ENCODE measurements around the gene SERPINC1.

The SERPINC1 gene

GRCh38 chr1:173934440-173934839, 17.3 kb upstream of the SERPINC1 start:
- TF ChIP-seq POLR2AphosphoS5 (IDR thresholded peaks at IDR 0.05; ENCODE audit: low read depth, low read length) (no peak), SIN3A (IDR thresholded peaks at IDR 0.05; ENCODE audit: borderline replicate concordance, insufficient read depth, low read length) (no peak), FOXP2 (optimal IDR thresholded peaks at IDR 0.05; ENCODE audit: borderline replicate concordance, extremely low read depth, extremely low read length, insufficient read depth) (no peak), TAF1 (IDR thresholded peaks at IDR 0.05; ENCODE audit: borderline replicate concordance, insufficient read depth, low read length) (no peak)
- TF ChIP-seq, protein P1, sequence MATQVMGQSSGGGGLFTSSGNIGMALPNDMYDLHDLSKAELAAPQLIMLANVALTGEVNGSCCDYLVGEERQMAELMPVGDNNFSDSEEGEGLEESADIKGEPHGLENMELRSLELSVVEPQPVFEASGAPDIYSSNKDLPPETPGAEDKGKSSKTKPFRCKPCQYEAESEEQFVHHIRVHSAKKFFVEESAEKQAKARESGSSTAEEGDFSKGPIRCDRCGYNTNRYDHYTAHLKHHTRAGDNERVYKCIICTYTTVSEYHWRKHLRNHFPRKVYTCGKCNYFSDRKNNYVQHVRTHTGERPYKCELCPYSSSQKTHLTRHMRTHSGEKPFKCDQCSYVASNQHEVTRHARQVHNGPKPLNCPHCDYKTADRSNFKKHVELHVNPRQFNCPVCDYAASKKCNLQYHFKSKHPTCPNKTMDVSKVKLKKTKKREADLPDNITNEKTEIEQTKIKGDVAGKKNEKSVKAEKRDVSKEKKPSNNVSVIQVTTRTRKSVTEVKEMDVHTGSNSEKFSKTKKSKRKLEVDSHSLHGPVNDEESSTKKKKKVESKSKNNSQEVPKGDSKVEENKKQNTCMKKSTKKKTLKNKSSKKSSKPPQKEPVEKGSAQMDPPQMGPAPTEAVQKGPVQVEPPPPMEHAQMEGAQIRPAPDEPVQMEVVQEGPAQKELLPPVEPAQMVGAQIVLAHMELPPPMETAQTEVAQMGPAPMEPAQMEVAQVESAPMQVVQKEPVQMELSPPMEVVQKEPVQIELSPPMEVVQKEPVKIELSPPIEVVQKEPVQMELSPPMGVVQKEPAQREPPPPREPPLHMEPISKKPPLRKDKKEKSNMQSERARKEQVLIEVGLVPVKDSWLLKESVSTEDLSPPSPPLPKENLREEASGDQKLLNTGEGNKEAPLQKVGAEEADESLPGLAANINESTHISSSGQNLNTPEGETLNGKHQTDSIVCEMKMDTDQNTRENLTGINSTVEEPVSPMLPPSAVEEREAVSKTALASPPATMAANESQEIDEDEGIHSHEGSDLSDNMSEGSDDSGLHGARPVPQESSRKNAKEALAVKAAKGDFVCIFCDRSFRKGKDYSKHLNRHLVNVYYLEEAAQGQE (IDR thresholded peaks at IDR 0.05; ENCODE audit: insufficient read depth in 1 of 2, low read depth in 2 of 2, low read length in 2 of 2) = no peak

- TF ChIP-seq TAF1 (IDR thresholded peaks at IDR 0.05; ENCODE audit: borderline replicate concordance, insufficient read depth, low read length) = no peak
These were observed 8.4 kb upstream of the SERPINC1 start for GRCh38 chr1:173925306-173926242.

DNA sequence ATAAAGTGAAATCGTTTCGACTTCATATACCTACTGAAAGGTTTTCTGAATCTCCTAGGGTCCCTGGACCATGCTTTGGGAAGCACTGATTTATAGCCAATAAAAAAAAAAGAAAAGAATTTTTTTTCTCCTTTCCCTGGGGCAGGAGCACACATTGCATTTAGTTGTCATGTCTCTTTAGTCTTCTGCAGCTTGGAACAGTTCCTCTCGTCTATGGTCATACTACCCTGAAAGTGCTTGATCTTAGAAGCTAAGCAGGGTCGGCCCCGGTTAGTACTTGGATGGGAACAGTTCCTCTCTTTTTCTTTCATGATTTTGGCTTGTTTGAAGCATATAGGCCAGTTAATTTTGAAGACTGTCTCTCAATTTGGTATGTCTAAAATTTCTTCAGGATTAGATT, 3.7 kb upstream of the SERPINC1 start:
- TF ChIP-seq SIN3A (IDR thresholded peaks at IDR 0.05; ENCODE audit: borderline replicate concordance, insufficient read depth, low read length) = no peak
- TF ChIP-seq FOXP2 (optimal IDR thresholded peaks at IDR 0.05; ENCODE audit: borderline replicate concordance, extremely low read depth, extremely low read length, insufficient read depth) = no peak
- TF ChIP-seq TAF1 (IDR thresholded peaks at IDR 0.05; ENCODE audit: borderline replicate concordance, insufficient read depth, low read length) = no peak
- TF ChIP-seq, protein P1 (IDR thresholded peaks at IDR 0.05; ENCODE audit: insufficient read depth in 1 of 2, low read depth in 2 of 2, low read length in 2 of 2) = no peak
- no peak for TF ChIP-seq POLR2AphosphoS5 (IDR thresholded peaks at IDR 0.05; ENCODE audit: low read depth, low read length)

GRCh38 chr1:173917635-173918493, 737 bp upstream of the SERPINC1 start:
- TF ChIP-seq TAF1 (IDR thresholded peaks at IDR 0.05; ENCODE audit: borderline replicate concordance, insufficient read depth, low read length) (no peak), SIN3A (IDR thresholded peaks at IDR 0.05; ENCODE audit: borderline replicate concordance, insufficient read depth, low read length) (no peak)

- TF ChIP-seq POLR2AphosphoS5 (IDR thresholded peaks at IDR 0.05; ENCODE audit: low read depth, low read length) (no peak), TAF1 (IDR thresholded peaks at IDR 0.05; ENCODE audit: borderline replicate concordance, insufficient read depth, low read length) (no peak), FOXP2 (optimal IDR thresholded peaks at IDR 0.05; ENCODE audit: borderline replicate concordance, extremely low read depth, extremely low read length, insufficient read depth) (no peak), SIN3A (IDR thresholded peaks at IDR 0.05; ENCODE audit: borderline replicate concordance, insufficient read depth, low read length) (no peak)
- TF ChIP-seq, protein P1 (IDR thresholded peaks at IDR 0.05; ENCODE audit: insufficient read depth in 1 of 2, low read depth in 2 of 2, low read length in 2 of 2) = no peak
These were observed 460 bp downstream of the SERPINC1 start for GRCh38 chr1:173916667-173917066.
